Panc1 (cell line): ENCODE measurements around the gene NKAIN2. TPM values are rescaled to one million over a fixed set of nuclear protein-coding genes. Genes with fewer than 3 reads are reported as not detected.

ENCODE experiments used
- ATAC-seq: fragments of 200-7000 bp; cut with Tn5 transposase; 2 replicates; pipeline ENCODE4 v1.9.1; 2020; ENCODE audit warnings: mild to moderate bottlenecking, moderate library complexity
- BruUV-seq: library from RNA; stranded (reverse); fragments of 400-500 nt; replicated peaks from 2 replicates; lab custom pipeline; 2021; lab: Mats Ljungman, UMichigan
- CTCF ChIA-PET: fragments of 300-600 bp; sonication (Branson Sonifier 250); formaldehyde crosslinking; loops from one replicate; lab custom pipeline; 2022; ENCODE audit warnings: antibody characterized with exemption; lab: Charles Lee
- POLR2A ChIA-PET: fragments of 300-600 bp; sonication (Branson Sonifier 250); formaldehyde crosslinking; loops from one replicate; lab custom pipeline; 2022; ENCODE audit warnings: antibody characterized with exemption; lab: Charles Lee
- DNase-seq: peaks from one replicate; pipeline ENCODE4 v3.0.0-alpha.2; 2010; ENCODE audit warnings: low read depth, low spot score
- H3K27ac ChIP-seq: 2 replicates; pipeline ENCODE4 v1.5.1; 2011; ENCODE audit warnings: mild to moderate bottlenecking, low read length, inconsistent platforms
- H3K27me3 ChIP-seq: fragments of 200-500 bp; sonication (Bioruptor generic); 2 replicates; pipeline ENCODE4 v1.6.0; 2014; ENCODE audit warnings: low read length, inconsistent platforms; ENCODE audit not compliant: control insufficient read depth, insufficient read depth
- H3K36me3 ChIP-seq: fragments of 200-500 bp; sonication (Bioruptor generic); 2 replicates; pipeline ENCODE4 v1.5.1; 2014; ENCODE audit warnings: inconsistent platforms, mild to moderate bottlenecking, low read length, moderate library complexity; ENCODE audit not compliant: control insufficient read depth, insufficient read depth
- H3K4me1 ChIP-seq: 2 replicates; pipeline ENCODE4 v1.5.1; 2011; ENCODE audit warnings: inconsistent platforms, mild to moderate bottlenecking, low read length, moderate library complexity; ENCODE audit not compliant: control insufficient read depth, insufficient read depth
- H3K4me3 ChIP-seq, 2 experiments: 2 replicates each; pipeline ENCODE4 v1.5.1; 2011 to 2012; ENCODE audit warnings: low read depth in 2 of 2, low read length in 2 of 2, mild to moderate bottlenecking in 2 of 2, inconsistent platforms in 1 of 2, moderate library complexity in 1 of 2
- H3K9me3 ChIP-seq: fragments of 200-500 bp; sonication (Bioruptor generic); 2 replicates; pipeline ENCODE4 v1.5.1; 2014; ENCODE audit warnings: low read depth, mild to moderate bottlenecking, inconsistent platforms, low read length, moderate library complexity; ENCODE audit not compliant: control insufficient read depth, insufficient read depth
- POLR2AphosphoS5 ChIP-seq: IDR thresholded peaks from 2 replicates; pipeline ENCODE4 v1.6.1; 2012; ENCODE audit warnings: mild to moderate bottlenecking, low read depth, low read length, moderate library complexity
- REST ChIP-seq, 2 experiments: IDR thresholded peaks; 2 replicates each; pipeline ENCODE4 v1.6.1; 2011 to 2012; ENCODE audit warnings: low read depth in 2 of 2, control low read depth in 1 of 2, low read length in 1 of 2, mild to moderate bottlenecking in 1 of 2, moderate library complexity in 1 of 2; ENCODE audit not compliant: insufficient read depth in 1 of 2
- SIN3A ChIP-seq: IDR thresholded peaks from 2 replicates; pipeline ENCODE4 v1.6.1; 2012; ENCODE audit warnings: low read depth, mild to moderate bottlenecking, low read length, moderate library complexity, borderline replicate concordance; ENCODE audit not compliant: insufficient read depth
- TCF7L2 ChIP-seq: IDR thresholded peaks from 2 replicates; pipeline ENCODE4 v1.6.1; 2011; ENCODE audit warnings: mild to moderate bottlenecking, low read depth, low read length, inconsistent platforms
- in situ Hi-C: cut with HindIII; loops from 2 replicates; pipeline ENCODE4 v1.10.0; 2016; ENCODE audit warnings: low sequenced_read_pairs, low pct_unique_long_range_greater_than_20kb
- intact Hi-C: fragments of 100-400 bp; cut with micrococcal nuclease; formaldehyde crosslinking; loops from one replicate; pipeline ENCODE4 v1.10.0; 2022; ENCODE audit not compliant: unreplicated experiment
- total RNA-seq: library from RNA; stranded (reverse); gene quantifications from one replicate; pipeline ENCODE4 v1.2.1, GENCODE V29; 2021; ENCODE audit not compliant: unreplicated experiment
- TF ChIP-seq, protein P1 (sequence below): fragments of 450-650 bp; IDR thresholded peaks from 2 replicates; pipeline ENCODE4 v1.5.1; 2017; ENCODE audit warnings: mild to moderate bottlenecking

Gene NKAIN2
- total RNA-seq, 1 experiment from 2014 or later, result 2.6 TPM

GRCh38 chr6:123902738-123903313 is 99.2 kb downstream of the NKAIN2 start:
- no peaks in the 10 kb centered on the region for H3K36me3 ChIP-seq
- POLR2A ChIA-PET, result no interaction called here
- DNase-seq (no peak), ATAC-seq (no peak)
- no peaks in the 10 kb centered on the region for H3K27me3 ChIP-seq
- CTCF ChIA-PET, result no interaction called here
- H3K27ac ChIP-seq, result no peak overlapping the region
- no TSS peak for BruUV-seq
- no peak overlapping the region for H3K4me3 ChIP-seq
- intact Hi-C loops, result no loop called here
- H3K9me3 ChIP-seq, result no peaks in the 10 kb centered on the region
- TF ChIP-seq, protein P1, sequence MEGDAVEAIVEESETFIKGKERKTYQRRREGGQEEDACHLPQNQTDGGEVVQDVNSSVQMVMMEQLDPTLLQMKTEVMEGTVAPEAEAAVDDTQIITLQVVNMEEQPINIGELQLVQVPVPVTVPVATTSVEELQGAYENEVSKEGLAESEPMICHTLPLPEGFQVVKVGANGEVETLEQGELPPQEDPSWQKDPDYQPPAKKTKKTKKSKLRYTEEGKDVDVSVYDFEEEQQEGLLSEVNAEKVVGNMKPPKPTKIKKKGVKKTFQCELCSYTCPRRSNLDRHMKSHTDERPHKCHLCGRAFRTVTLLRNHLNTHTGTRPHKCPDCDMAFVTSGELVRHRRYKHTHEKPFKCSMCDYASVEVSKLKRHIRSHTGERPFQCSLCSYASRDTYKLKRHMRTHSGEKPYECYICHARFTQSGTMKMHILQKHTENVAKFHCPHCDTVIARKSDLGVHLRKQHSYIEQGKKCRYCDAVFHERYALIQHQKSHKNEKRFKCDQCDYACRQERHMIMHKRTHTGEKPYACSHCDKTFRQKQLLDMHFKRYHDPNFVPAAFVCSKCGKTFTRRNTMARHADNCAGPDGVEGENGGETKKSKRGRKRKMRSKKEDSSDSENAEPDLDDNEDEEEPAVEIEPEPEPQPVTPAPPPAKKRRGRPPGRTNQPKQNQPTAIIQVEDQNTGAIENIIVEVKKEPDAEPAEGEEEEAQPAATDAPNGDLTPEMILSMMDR, result no peak
- TF ChIP-seq SIN3A (no peak), TCF7L2 (no peak), POLR2AphosphoS5 (no peak), REST (IDR thresholded peaks at IDR 0.05; ENCODE audit: insufficient read depth in 1 of 2, low read depth in 2 of 2, low read length in 1 of 2) (no peak)
- H3K4me1 ChIP-seq, result no peaks in the 10 kb centered on the region
- in situ Hi-C loops, result no loop called here

GRCh38 chr6:123904228-123904627 is 100.6 kb downstream of the NKAIN2 start:
- no peaks in the 10 kb centered on the region for H3K9me3 ChIP-seq
- ATAC-seq (no peak), DNase-seq (no peak)
- TF ChIP-seq REST (IDR thresholded peaks at IDR 0.05; ENCODE audit: insufficient read depth in 1 of 2, low read depth in 2 of 2, low read length in 1 of 2), result no peak
- no peak for TF ChIP-seq TCF7L2
- TF ChIP-seq SIN3A, result no peak
- TF ChIP-seq POLR2AphosphoS5, result no peak
- TF ChIP-seq, protein P1, result no peak
- no peaks in the 10 kb centered on the region for H3K27me3 ChIP-seq
- H3K36me3 ChIP-seq, result no peaks in the 10 kb centered on the region
- in situ Hi-C loops, result no loop called here
- POLR2A ChIA-PET, result no interaction called here
- no TSS peak for BruUV-seq
- H3K4me3 ChIP-seq, result no peak overlapping the region
- no peaks in the 10 kb centered on the region for H3K4me1 ChIP-seq
- H3K27ac ChIP-seq, result no peak overlapping the region
- intact Hi-C loops, result no loop called here
- CTCF ChIA-PET, result no interaction called here
